HG03571 (cell line): ENCODE data around the gene SPTLC1.
A peak's percentile ranks its signal among the peaks of the same experiment; 100 is the strongest.
"Not testable (repeated sequence)": the region's sequence is repeated elsewhere in the genome, so short reads cannot be mapped to it uniquely, and the experiment has no call there.

ENCODE experiments used
- ATAC-seq: cut with Tn5 transposase; IDR thresholded peaks from one replicate; pipeline ENCODE4 v1.9.1; 2021; ENCODE audit not compliant: unreplicated experiment

The SPTLC1 gene

GRCh38 chr9:92115071-92115858 is at the start of gene SPTLC1:
Gene SPTLC1, minus strand, starts transcription at chr9:92115413. Its CDS starts 43 bp downstream, at chr9:92115370.
- ATAC-seq = peak; percentile 94

- ATAC-seq = no peak
Observed at GRCh38 chr9:92164975-92165374, 49.8 kb upstream of the SPTLC1 start.

GRCh38 chr9:92164490-92164889 is 49.3 kb upstream of the SPTLC1 start:
- ATAC-seq = no peak

- no peak for ATAC-seq
Observed at GRCh38 chr9:92163276-92163675, 48.1 kb upstream of the SPTLC1 start.

- no peak for ATAC-seq
Observed at GRCh38 chr9:92160786-92161185, 45.6 kb upstream of the SPTLC1 start.

- ATAC-seq = no peak
Observed at GRCh38 chr9:92159058-92159457, 43.8 kb upstream of the SPTLC1 start.

- no peak for ATAC-seq
Observed at GRCh38 chr9:92158097-92158601, 42.9 kb upstream of the SPTLC1 start.

GRCh38 chr9:92155736-92156135 is 40.5 kb upstream of the SPTLC1 start:
- not testable (repeated sequence) for ATAC-seq

- ATAC-seq = no peak
Observed at GRCh38 chr9:92155221-92155620, 40.0 kb upstream of the SPTLC1 start.

- ATAC-seq = not testable (repeated sequence)
Observed at GRCh38 chr9:92153466-92154415, 38.5 kb upstream of the SPTLC1 start.

- no peak for ATAC-seq
Observed at GRCh38 chr9:92151691-92152393, 36.6 kb upstream of the SPTLC1 start.

GRCh38 chr9:92150501-92151470 is 35.6 kb upstream of the SPTLC1 start:
- ATAC-seq = not testable (repeated sequence)

GRCh38 chr9:92147852-92148180 is 32.6 kb upstream of the SPTLC1 start:
- no peak for ATAC-seq

GRCh38 chr9:92147030-92147851 is 32.0 kb upstream of the SPTLC1 start:
- no peak for ATAC-seq

- ATAC-seq = no peak
Observed at GRCh38 chr9:92146610-92147009, 31.4 kb upstream of the SPTLC1 start.

- ATAC-seq = not testable (repeated sequence)
Observed at GRCh38 chr9:92145784-92146183, 30.6 kb upstream of the SPTLC1 start.

- ATAC-seq = no peak
Observed at GRCh38 chr9:92142329-92142728, 27.1 kb upstream of the SPTLC1 start.

- ATAC-seq = no peak
Observed at GRCh38 chr9:92141144-92142129, 26.2 kb upstream of the SPTLC1 start.
